Right renal cortex interstitium (tissue), 3 donors: Measurements from ENCODE around the gene BCAR3. TPM values are rescaled to one million over a fixed set of nuclear protein-coding genes. Genes with fewer than 3 reads are reported as not detected.
"Not testable (repeated sequence)": the region's sequence is repeated elsewhere in the genome, so short reads cannot be mapped to it uniquely, and the experiment has no call there.

ENCODE experiments used
- DNase-seq, 3 donors: peaks; one replicate each; pipeline ENCODE4 v3.0.0-alpha.2; 2013; ENCODE audit warnings: low read depth in 3 of 3, low spot score in 2 of 3
- polyA plus RNA-seq, 3 donors: library from polyadenylated mRNA; unstranded; fragments of 120-200 nt; gene quantifications; one replicate each; pipeline ENCODE4 v1.2.1, GENCODE V29; 2013; ENCODE audit not compliant: insufficient read length in 3 of 3

Gene BCAR3
- polyA plus RNA-seq, 3 donors = 24.5 to 26.6 (median 24.5) TPM

DNA sequence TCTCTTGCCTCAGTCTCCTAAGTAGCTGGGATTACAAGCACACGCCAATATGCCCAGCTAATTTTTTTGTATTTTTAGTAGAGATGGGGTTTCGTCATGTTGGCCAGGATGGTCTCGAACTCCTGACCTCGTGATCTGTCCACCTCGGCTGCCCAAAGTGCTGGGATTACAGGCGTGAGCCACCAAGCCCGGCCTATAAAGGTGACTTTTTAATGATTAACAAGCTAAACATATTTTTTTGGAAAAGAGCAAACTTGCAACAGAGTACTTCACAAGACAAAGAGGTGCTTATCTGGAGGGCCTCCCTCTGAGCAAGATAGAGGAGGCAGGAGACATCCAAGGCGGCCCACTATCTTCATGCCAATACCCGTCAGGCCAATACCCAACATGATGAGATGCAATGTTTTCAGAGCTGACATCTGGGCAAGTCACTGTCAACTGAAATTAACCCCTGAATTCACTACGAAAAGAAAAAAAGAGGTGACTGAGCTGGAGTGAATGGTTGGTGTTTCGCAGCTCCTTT, 10.5 kb downstream of the BCAR3 start:
- DNase-seq = no peak

DNA sequence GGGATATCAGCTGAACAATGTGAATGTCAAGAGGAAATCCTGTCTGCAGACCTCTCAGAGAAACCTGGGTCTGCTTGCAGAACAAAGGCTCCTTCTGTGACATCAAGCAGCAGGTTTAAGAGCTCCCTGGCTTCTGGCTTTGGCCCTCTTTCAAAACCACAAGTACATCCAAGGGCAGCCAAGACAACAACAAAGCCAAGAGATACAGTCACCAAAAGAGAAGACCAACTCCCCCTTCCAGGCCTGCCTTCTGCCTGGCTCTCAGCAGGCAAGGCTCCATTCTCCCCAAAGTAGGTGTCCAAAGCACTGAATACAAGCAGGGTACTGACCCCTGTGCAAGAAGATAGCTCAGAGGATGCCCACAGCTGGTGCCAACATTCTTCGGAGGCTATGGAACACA, 11.5 kb downstream of the BCAR3 start:
- DNase-seq = no peak

DNA sequence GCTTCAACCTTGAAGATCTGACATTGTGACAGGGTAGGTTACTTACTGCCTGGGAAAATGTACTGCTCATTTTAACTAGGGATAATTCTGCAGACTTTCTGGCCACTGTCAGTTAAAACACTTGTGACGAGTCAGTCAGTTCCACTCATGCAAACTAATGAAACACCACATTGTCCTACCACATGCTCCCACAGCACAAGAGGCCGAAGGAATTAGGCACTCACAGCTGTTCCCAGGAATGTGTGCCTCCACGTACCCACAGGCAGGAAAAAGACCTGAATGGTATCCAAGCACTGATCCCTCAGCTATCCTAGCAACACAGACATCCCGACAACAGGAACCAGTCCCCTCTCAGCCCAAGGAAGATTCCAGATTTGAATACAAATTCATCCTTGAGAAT, 12.3 kb downstream of the BCAR3 start:
- DNase-seq = no peak

DNA sequence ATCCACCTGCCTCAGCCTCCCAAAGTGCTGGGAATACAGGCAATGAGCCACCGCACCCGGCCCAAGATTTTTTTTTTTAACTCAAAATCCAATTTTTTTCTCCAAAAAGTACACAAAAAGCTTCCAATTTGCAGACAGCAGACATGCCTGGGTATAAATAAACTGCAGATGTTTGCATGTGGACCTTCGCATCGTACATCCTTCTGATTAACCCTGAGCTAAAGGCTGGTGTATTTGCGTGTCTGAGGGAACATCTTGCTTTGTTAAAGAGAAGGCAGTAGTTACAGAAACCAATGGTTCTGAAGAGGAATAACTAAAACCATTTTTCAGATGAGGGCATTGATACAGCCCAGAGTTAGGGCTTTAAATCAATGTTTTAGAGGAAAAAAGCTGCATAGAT, 12.7 kb downstream of the BCAR3 start:
- DNase-seq = no peak

DNA sequence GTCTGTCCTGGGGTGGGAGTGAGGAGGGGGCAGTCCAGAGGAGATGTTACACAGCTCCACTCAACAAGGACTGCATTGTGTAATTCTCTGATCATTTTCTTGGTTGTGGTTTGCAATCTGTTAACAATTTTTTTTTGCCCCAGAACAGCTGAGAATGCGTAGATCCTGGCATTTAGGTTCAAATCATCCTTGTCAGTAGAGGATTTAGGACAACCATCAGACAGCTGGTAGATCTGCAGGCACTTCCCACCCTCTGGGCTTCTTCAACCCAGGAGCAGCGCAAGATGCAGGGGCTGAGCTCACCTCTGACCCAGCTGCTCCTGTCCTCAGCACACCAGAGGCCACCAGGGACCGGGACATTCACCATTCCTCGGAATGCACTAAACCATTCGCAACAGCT, 13.5 kb downstream of the BCAR3 start:
- DNase-seq = no peak

DNA sequence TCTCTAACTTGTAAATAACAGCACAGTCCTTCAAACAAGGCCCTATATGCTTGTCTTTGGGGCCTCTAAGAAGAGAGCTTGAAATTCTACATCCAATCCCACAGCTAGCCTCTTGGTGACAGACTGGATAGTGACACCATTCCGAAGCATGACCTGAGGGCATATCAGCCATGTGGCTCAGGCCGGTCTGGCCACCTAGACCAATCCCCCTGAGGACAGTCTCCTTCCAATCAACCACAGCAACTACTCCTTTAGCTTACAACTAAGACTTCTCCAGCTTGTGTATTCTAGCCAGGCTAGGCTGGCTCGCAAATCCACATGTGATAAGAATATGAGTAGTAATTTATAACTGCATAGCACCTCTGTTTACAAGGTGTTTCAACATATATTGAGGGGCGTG, 14.0 kb downstream of the BCAR3 start:
- DNase-seq = no peak

DNA sequence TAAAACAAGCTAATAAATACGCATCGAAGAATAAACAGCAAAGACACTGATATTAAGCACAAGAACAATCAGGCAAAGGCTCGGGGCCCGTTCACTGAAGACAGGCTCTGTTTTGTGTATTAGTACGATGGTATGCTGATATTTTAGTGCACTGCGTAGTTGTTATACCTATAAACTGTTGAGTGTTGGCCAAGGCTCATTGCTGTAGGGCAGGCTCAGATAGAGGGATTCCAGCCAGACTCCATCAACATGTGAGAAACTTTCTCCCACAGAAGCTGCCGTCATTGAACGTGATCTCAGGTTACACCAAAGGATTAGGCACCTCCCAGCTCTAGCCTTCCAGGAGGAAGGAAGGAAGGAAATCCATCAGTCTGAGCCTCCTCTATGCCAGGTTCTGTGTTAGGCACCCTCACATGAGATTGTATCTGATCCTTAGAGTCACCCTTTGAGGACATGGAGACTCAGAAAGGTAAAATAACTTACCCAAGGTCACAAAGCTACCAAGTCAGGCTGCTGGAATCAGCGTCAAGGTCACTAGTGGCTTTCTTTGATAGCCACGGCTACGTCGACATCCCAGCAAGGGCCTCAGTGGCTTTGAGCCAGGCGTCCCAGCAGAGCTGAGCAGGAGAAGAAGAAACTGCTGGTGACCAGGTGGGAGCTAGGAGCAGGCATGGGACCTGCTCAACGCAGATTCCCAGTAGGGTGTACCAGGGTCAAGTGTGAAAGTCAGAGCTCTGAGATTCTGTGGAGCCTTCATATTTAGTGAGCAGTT, 14.8 kb downstream of the BCAR3 start:
- DNase-seq = no peak

DNA sequence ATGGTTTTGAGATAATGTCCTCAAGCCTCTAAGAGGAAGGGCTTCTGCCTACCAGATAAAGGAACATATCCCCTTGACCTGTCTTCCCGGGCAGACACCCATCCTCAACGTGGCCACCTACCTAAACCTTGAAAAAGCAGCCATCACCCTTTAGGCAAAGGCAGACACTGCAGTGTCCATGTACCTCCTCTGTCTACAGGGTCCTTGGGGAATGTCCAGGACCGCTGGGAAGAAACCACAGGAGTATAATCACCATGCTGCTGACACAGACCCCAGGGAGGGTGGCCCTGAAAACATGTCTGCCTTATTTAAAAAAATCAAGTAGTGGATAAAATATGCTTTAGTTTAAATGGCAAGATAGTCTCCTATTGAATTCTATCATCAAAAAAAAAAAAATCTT, 16.6 kb downstream of the BCAR3 start:
- no peak for DNase-seq

DNA sequence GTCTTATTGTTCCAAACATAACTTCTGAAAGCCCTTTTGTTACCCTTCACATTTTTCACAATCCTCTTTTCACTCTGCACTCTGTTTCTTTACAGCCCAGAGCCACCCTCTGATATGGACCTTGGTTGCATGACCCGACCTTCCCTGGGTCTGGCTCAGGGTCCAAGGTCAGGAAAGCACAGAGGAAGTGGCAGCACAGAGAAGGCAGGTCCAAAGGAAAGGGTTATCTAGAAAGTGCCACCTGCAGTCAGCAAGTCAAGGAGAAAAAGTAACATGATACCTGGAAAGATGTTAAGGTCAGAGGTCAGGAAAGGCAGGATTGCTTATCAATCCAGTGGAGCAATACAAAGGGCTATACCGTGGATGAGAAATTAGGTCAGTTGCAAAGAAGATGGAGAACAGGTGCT, 18.4 kb downstream of the BCAR3 start:
- no peak for DNase-seq

DNA sequence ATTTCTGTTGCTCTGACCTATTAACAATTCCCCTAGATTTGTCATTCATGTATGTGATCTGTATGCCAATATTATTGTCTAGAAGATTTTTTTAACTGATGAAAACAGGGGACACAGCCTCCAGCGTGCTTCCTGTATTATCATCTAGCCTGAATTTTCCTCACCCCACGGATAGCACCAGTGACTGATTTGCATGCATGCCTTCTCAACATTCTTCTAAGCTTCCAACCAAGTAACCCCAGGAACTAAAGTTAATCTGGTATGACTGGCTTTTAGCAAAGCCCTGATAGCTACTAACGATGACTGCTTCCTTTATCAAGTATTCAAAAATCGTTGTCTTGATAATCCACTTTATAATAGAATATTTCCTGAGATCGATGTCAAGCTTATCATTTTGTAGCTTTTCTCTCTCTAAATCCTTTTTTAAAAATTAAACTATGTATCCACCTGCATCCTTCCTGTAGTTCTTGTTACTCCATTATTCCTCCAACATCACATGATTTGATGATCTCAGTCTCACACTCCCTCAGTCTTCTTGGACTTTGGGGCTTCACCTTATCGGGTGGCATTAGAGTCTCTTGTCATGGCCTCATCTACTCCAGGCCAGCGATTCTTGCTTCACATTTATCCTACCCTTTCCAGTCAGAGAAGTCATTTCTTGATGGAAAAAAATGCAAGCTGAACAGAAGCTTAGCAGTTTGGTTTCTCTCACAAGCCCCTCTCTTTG, 19.0 kb downstream of the BCAR3 start:
- DNase-seq = no peak

DNA sequence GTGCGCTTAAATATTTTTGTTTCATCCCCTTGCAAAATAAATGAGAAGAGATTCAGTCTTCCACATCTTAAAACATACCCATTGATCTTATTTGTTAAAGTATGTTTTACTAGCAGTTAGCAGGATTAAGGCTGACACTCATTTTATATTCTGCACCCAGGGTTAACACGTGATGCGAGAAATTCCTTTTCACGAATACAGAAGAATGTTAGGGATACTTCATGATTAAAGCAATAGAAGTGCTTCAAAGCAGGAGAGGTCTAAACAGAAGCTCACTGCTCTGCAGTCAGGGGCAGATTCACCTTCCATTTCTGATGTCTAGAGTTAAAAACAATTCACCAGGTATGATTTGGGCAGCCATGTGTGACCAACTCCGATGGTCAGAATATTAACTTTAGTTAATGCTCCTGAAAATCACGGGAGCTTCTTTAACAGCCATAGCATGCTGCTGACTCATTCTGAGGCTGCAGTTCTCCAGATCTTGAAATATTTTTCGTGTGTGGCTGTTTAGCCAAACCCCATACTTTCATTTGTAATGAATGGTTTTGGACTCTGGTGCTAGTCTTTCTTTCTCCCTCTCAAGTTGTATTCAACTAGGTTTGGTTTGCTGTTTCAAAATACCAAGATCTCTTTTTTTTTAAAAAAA, 19.7 kb downstream of the BCAR3 start:
- no peak for DNase-seq

DNA sequence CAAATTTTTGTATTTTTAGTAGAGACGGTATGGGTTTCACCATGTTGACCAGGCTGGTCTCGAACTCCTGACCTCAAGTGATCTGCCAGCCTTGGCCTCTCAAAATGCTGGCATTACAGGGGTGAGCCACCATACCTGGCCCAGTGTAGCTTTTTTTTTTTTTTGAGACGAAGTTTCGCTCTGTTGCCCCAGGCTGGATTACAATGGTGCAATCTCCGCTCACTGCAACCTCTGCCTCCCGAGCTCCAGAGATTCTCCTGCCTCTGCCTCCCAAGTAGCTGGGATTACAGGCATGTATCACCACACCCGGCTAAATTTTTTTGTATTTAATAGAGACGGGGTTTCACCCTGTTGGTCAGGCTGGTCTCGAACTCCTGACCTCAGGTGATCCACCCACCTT, 20.3 kb downstream of the BCAR3 start:
- DNase-seq = not testable (repeated sequence)

DNA sequence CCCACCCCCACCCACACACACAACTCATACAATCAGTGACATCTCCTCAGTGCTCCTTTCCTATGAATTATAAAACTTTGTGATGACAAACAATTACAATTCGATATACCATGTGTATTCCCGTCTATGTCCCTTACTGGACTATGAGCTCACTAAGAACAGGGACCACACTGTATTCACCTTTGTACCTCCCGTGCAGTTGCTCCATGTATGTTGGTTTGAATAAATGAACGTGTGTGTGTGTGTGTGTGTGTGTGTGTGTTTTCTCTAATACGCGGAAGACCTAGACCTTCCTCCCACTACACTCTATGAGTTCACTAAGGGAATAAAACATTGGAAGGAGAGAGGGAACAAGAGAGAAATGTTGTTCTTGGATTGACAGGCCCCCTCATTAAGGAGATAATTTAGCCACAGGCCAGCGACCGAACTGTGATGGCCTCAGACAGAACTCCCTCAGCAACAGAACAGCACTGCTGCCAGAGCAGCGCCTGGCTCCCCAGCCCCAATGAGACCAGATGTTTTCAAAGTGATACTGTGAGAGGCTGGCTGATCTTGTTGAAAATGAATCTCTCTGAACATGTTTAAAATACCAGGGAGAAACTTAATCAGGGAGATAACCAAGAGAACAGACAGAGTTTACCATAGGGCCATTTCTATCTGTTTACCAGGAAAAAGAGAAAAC, 21.7 kb downstream of the BCAR3 start:
- no peak for DNase-seq

DNA sequence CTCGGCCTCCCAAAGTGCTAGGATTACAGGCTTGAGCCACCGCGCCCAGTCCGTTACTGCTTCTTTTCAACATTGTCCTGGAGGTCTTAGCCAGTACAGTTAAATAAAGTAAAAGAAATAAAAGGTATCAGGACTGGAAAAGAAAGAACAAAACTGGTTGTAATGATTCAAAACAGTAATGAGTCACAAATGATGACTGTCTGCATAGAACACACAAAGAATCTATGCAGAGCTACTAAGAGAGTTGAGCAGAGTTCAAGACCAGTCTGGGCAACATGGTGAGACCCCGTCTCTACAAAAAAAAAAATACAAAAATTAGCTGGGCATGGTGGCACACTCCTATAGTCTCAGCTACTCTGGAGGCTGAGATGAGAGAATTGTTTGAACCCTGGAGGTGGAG, 23.4 kb downstream of the BCAR3 start:
- DNase-seq = no peak

DNA sequence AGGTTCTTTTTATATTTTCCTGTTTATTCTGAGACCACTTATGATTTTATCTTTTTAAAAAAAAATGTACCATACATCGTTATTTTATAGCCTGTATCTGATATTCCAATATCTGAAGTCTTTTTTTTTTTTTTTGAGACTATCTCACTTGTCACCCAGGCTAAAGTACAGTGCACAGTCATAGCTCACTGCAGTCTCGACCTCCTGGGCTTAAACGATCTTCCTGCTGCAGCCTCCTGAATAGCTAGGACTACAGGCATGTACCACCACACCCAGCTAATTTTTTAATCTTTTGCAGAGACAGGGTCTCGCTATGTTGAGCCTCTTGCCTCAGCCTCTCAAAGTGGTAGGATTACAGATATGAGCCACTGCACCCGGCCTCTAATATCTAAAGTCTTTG, 25.1 kb downstream of the BCAR3 start:
- DNase-seq = no peak

DNA sequence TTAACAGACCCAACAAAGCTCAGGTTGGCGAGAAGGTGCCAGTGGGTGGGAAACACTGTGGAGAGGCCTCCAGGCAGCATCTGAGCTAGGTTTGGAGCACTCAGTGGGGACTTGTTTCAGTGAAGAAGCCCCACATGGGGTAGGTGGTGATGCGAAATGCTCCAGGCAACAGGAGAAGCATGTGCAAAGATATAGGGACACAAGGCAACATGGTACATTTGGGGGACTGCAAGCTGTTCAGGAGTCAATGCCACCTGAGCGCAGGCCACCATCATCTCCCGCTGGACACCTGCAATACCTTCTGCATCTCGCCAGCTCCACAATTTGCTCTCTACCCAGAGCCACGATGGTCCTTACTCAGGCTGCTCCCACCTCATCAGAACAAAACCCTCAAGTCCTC, 28.0 kb downstream of the BCAR3 start:
- no peak for DNase-seq

DNA sequence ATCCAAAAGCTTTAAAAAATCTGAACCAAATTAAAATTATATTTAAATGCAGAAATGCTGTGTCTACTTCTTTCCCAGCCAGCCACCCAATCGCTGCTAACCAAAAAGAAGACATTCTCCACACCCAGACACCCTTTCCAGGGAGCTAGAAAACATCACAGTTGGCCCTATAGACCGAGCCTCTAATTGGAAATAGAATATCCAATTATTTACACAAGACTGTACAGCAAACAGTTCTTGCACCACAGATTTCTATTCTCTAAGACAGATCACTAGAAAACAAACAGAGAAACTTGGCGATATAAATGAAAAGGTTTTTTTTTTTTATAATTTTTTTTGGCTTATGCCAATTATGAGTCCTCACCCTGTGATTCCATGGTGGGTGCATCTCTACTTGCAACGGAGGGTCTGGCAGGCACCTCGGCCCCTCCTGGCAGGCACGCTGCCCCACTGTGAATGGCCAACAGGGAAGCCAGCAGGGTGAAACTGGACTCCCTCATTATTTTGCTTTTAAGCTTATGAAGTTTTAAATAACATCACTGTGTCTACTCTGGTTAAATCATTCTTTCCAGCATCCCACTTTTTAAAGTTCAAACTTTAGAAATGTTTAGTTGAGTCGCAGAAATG, 29.2 kb downstream of the BCAR3 start:
- no peak for DNase-seq

DNA sequence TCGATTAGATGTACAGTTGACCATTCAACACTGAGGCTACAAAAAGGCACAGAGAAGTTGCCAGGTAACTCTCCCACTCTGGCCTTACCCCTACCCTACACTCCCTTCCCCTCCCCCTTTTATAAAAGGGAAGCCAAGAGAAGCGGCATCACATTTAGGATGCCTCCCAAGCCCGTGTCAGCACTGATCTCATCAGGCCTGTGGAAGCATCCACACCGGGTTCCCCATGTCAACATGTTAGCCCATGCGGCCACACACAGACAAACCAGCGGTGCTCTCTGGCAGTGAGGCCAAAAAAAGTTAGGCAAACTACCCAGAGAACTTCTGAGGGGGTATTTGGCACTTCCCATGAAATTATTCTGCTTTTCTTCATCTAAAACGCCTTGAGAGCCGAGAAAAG, 29.9 kb downstream of the BCAR3 start:
- DNase-seq = no peak

DNA sequence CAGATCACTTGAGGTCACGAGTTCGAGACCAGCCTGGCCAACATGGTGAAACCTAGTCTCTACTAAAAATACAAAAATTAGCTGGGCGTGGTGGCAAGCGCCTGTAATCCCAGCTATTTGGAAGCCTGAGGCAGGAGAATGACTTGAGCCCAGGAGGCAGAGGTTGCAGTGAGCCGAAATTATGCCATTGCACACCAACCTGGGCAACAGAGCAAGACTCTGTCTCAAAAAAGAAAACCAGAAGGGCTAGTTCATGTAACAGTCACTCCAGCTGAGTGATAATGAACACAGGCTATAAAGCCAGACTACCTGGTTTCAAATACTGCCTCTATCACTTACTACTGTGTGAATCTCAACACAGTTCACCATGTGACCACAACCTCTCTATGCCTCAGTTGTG, 31.5 kb downstream of the BCAR3 start:
- not testable (repeated sequence) for DNase-seq

DNA sequence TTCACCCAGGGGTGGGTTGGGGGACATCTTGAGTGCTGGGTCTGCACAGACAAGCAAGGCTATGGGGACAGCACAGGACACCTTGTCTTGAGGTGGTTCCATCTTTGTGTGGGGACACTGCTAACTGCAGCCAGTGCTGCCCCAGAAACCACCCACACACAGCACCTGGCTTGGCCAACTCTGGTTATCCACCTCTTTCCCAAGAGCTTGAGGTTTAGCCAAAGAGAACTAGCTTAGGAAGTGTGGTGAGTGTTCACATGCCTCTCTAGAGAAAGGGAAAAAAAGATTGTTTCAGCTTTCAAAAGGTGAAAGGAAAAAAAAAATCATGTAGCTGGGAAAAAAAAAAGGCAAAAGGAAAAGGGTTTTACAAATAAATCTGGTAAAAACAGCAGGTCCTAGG, 32.4 kb downstream of the BCAR3 start:
- DNase-seq = no peak

DNA sequence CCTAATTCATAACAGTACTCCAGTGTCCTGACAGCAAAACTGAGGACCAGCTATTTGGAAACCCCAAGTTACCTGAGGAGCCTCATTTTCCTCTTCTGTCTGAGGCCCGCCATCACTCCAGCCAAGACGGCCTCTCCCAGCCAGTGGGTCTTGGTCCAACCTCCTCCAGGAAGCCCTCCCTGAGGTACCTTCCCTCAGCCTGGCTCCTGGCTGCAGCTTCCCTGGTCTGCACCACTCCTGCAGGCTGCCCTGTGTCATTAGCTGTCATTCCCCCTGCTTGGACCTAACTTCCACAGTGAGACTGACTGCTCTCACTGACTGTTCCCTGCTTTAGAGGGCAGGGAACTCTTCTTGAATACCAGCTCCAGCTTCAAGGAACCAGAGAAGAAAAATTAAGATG, 33.0 kb downstream of the BCAR3 start:
- no peak for DNase-seq
